GM12878 (cell line): ENCODE results near the gene OSBPL5. TPM values are rescaled to one million over a fixed set of nuclear protein-coding genes. Genes with fewer than 3 reads are reported as not detected.
A peak's percentile ranks its signal among the peaks of the same experiment; 100 is the strongest.

ENCODE experiments used
- ATAC-seq: fragments of 200-7000 bp; cut with Tn5 transposase; 3 replicates; pipeline ENCODE4 v1.9.1; 2020; ENCODE audit warnings: mild to moderate bottlenecking, moderate library complexity
- BruUV-seq: library from RNA; stranded (reverse); fragments of 400-500 nt; replicated peaks from 2 replicates; lab custom pipeline; 2021; lab: Mats Ljungman, UMichigan
- CTCF ChIA-PET: fragments of 300-600 bp; sonication (Branson Sonifier 250); formaldehyde crosslinking; extraction: SDS; loops from one replicate; lab custom pipeline; 2021; ENCODE audit warnings: inconsistent platforms; lab: Yijun Ruan, JAX
- POLR2A ChIA-PET: fragments of 350-600 bp; formaldehyde crosslinking; extraction: SDS; loops from one replicate; lab custom pipeline; 2021; ENCODE audit warnings: inconsistent platforms; lab: Charles Lee
- RAD21 ChIA-PET: fragments of 300-600 bp; sonication (Branson Sonifier 250); formaldehyde crosslinking; loops from one replicate; lab custom pipeline; 2023; ENCODE audit warnings: antibody characterized with exemption; ENCODE audit not compliant: unreplicated experiment; lab: Charles Lee
- SMC1A ChIA-PET: fragments of 300-600 bp; sonication (Branson Sonifier 250); formaldehyde crosslinking; loops from one replicate; lab custom pipeline; 2023; ENCODE audit not compliant: unreplicated experiment, uncharacterized antibody; lab: Charles Lee
- DNase-seq: peaks from one replicate; pipeline ENCODE4 v3.0.0-alpha.2; 2011; ENCODE audit warnings: low read depth, low spot score
- FAIRE-seq: peaks from 3 replicates; lab custom pipeline; 2011; peaks lifted over from hg19 to GRCh38; lab: Jason Lieb, UNC
- H2AFZ ChIP-seq: 2 replicates; pipeline ENCODE4 v1.6.0; 2011; ENCODE audit warnings: low read depth, low read length, control low read depth; ENCODE audit not compliant: control insufficient read depth
- H3K27ac ChIP-seq: 2 replicates; pipeline ENCODE4 v1.5.1; 2011; ENCODE audit warnings: control low read depth; ENCODE audit not compliant: control insufficient read depth, insufficient read depth
- H3K27me3 ChIP-seq, 2 experiments: replicated peaks in 1 of 2; 2 replicates each; pipeline versions ENCODE4 v1.6.0 to v1.6.1; 2011; ENCODE audit warnings: low read length in 1 of 2; ENCODE audit not compliant: control insufficient read depth in 2 of 2, insufficient read depth in 2 of 2
- H3K36me3 ChIP-seq, 2 experiments: 2 replicates each; pipeline ENCODE4 v1.5.1; 2011; ENCODE audit warnings: low read length in 1 of 2; ENCODE audit not compliant: control insufficient read depth in 2 of 2, insufficient read depth in 2 of 2
- H3K4me1 ChIP-seq: 2 replicates; pipeline ENCODE4 v1.6.1; 2011; ENCODE audit warnings: mild to moderate bottlenecking, low read length, moderate library complexity, mixed read lengths; ENCODE audit not compliant: control insufficient read depth, insufficient read depth
- H3K4me2 ChIP-seq: 2 replicates; pipeline ENCODE4 v1.6.0; 2011; ENCODE audit warnings: control low read depth; ENCODE audit not compliant: control insufficient read depth, insufficient read depth
- H3K4me3 ChIP-seq: fragments of 200-600 bp; sonication (generic); 2 replicates; pipeline ENCODE4 v1.5.1; 2016
- H3K79me2 ChIP-seq: 2 replicates; pipeline ENCODE4 v1.6.0; 2011; ENCODE audit warnings: low read length; ENCODE audit not compliant: control insufficient read depth, insufficient read depth
- H3K9ac ChIP-seq: 2 replicates; pipeline ENCODE4 v1.8.0; 2011; ENCODE audit warnings: low read length, control low read depth, mixed read lengths; ENCODE audit not compliant: control insufficient read depth, insufficient read depth
- H3K9me3 ChIP-seq: replicated peaks from 3 replicates; pipeline ENCODE4 v1.5.1; 2011; ENCODE audit warnings: mild to moderate bottlenecking, low read length; ENCODE audit not compliant: control insufficient read depth, insufficient read depth
- H4K20me1 ChIP-seq: 2 replicates; pipeline ENCODE4 v1.6.0; 2011; ENCODE audit not compliant: control insufficient read depth, insufficient read depth
- ATF3 ChIP-seq: IDR thresholded peaks from 2 replicates; pipeline ENCODE4 v1.6.1; 2011; ENCODE audit warnings: low read depth, mild to moderate bottlenecking, low read length, moderate library complexity, borderline replicate concordance; ENCODE audit errors: extremely low read depth
- CREM ChIP-seq: IDR thresholded peaks from 2 replicates; pipeline ENCODE4 v1.6.1; 2014; ENCODE audit warnings: antibody characterized with exemption, low read depth
- EED ChIP-seq: sonication (generic); IDR thresholded peaks from 2 replicates; pipeline ENCODE4 v1.6.1; 2016; ENCODE audit warnings: antibody characterized with exemption, low read depth
- EP300 ChIP-seq, 2 experiments: fragments of 150-350 bp in 1 of 2; IDR thresholded peaks; 2 replicates each; pipeline ENCODE4 v1.6.1; 2011 to 2012; ENCODE audit warnings: low read depth in 2 of 2, low read length in 2 of 2, borderline replicate concordance in 1 of 2, improper control_type of control experiment in 1 of 2, inconsistent platforms in 1 of 2; ENCODE audit not compliant: control insufficient read depth in 1 of 2
- GABPA ChIP-seq: IDR thresholded peaks from 2 replicates; pipeline ENCODE4 v1.6.1; 2014; ENCODE audit warnings: antibody characterized with exemption, low read depth, mild to moderate bottlenecking, inconsistent platforms
- IKZF1 ChIP-seq: fragments of 450-650 bp; conservative IDR thresholded peaks from 2 replicates; pipeline ENCODE4 v1.6.1; 2017; ENCODE audit warnings: antibody characterized with exemption, mild to moderate bottlenecking
- ZBTB11 ChIP-seq: fragments of 450-650 bp; formaldehyde crosslinking; IDR thresholded peaks from 2 replicates; pipeline ENCODE4 v1.5.0; 2022; ENCODE audit warnings: mild to moderate bottlenecking, missing genetic modification characterization
- ZNF687 ChIP-seq: fragments of 450-650 bp; IDR thresholded peaks from 2 replicates; pipeline ENCODE4 v1.6.1; 2017; ENCODE audit warnings: mild to moderate bottlenecking, moderate library complexity
- WGBS: methylation state at CpG from one replicate; pipeline ENCODE4 v1.1.6; 2016; ENCODE audit warnings: low lambda C conversion rate; ENCODE audit not compliant: insufficient replicate concordance, insufficient coverage; ENCODE audit errors: missing lambda C conversion rate; 5-methylcytosine and 5-hydroxymethylcytosine counted together
- in situ Hi-C: fragments of 300-500 bp; cut with MboI; formaldehyde crosslinking; loops from 9 replicates; pipeline ENCODE4 v1.14.3; 2018; ENCODE audit warnings: mixed read lengths
- intact Hi-C: fragments of 100-400 bp; cut with micrococcal nuclease; formaldehyde crosslinking; loops from one replicate; pipeline ENCODE4 v1.14.2; 2022; ENCODE audit not compliant: unreplicated experiment
- polyA plus RNA-seq, 11 experiments: library from polyadenylated mRNA; depleted of rRNA in 4 of 11; unstranded in 6 of 11; stranded (reverse) in 5 of 11; fragments of >200 nt; fragmentation: Nextera tagmentation in 4 of 11; fragmentation: Illumina TruSeq in 1 of 11; extraction: Ambion mirVana in 4 of 11; extraction: Trizol in 1 of 11; gene quantifications; 1 replicate in 1 of 11; 2 replicates in 10 of 11; pipeline versions ENCODE4 v1.2.1 to v1.2.3, GENCODE V29; 2011 to 2016; ENCODE audit warnings: inconsistent platforms in 2 of 11, missing spikeins in 2 of 11, low read depth in 1 of 11
- total RNA-seq, 4 experiments: library from RNA; depleted of rRNA in 3 of 4; stranded (reverse); fragments of >200 nt in 3 of 4; fragmentation: Illumina TruSeq in 1 of 4; extraction: Trizol in 1 of 4; gene quantifications; 2 replicates each; pipeline versions ENCODE4 v1.2.1 to v1.2.3, GENCODE V29; 2013 to 2021

The OSBPL5 gene
- total and polyA plus RNA-seq, 10 of the 15 experiments (the other 5 are each of a cell fraction or from before 2014, with no cell fraction given), result not detected

- TF ChIP-seq EP300 (IDR thresholded peaks at IDR 0.05; ENCODE audit: borderline replicate concordance in 1 of 2, control insufficient read depth in 1 of 2, low read depth in 2 of 2, low read length in 2 of 2) (no peak), CREM (no peak)
These were observed 109.2 kb downstream of the OSBPL5 start (continued) for GRCh38 chr11:3055891-3056290.

GRCh38 chr11:3052567-3052966 lies 112.5 kb downstream of the OSBPL5 start:
- peaks cover 89% of the 10 kb centered on the region for H3K79me2 ChIP-seq
- peak overlapping the region; percentile 56 for H3K4me2 ChIP-seq
- ChIA-PET RAD21 (interaction anchor here (5.0 kb wide), 1 partner anchor 38 kb away, joined by 58 read pairs; no protein-coding TSS in a partner anchor), SMC1A (interaction anchor here (1.0 to 4.4 kb wide), 4 partner anchors 15 to 37 kb away, joined by 3 to 52 read pairs (median 5); no protein-coding TSS in a partner anchor), POLR2A (no interaction called here), CTCF (interaction anchor here (1.0 to 8.2 kb wide), 5 partner anchors 15 to 83 kb away, joined by 3 to 95 read pairs (median 5); no protein-coding TSS in a partner anchor)
- FAIRE-seq (no peak), DNase-seq (no peak), ATAC-seq (no peak)
- BruUV-seq, result no TSS peak
- no peaks in the 10 kb centered on the region for H3K9me3 ChIP-seq
- no peaks in the 10 kb centered on the region for H3K27me3 ChIP-seq
- H3K9ac ChIP-seq, result no peak overlapping the region; the same call in 1 of the 2 replicates
- 48% methylated on average over 11 of the region's 11 CpGs for WGBS
- H3K36me3 ChIP-seq, result peaks cover 0 to 2% of the 10 kb centered on the region in 2 experiments; a peak in 3 of 4 replicates
- no peak overlapping the region; the same call in 1 of the 2 replicates for H3K27ac ChIP-seq
- intact Hi-C loops (loop anchor here (5.0 kb wide), 1 partner anchor 40 kb away; no protein-coding TSS in a partner anchor), in situ Hi-C loops (no loop called here)
- H4K20me1 ChIP-seq, result peaks cover 3% of the 10 kb centered on the region; the same call in 1 of the 2 replicates
- no peak overlapping the region; the same call in 1 of the 2 replicates for H3K4me3 ChIP-seq
- H3K4me1 ChIP-seq, result peaks cover 32% of the 10 kb centered on the region
- H2AFZ ChIP-seq, result no peak overlapping the region
- TF ChIP-seq ZBTB11 (CRISPR knock-in tag) (no peak), EED (no peak), IKZF1 (no peak), GABPA (no peak), ATF3 (no peak), ZNF687 (no peak)
